Ramos (cell line): ENCODE measurements around the gene MYLIP.

Experiments
- in situ Hi-C: fragments of 300-500 bp; cut with MboI; formaldehyde crosslinking; loops from one replicate; pipeline ENCODE4 v1.14.3; 2022; ENCODE audit warnings: low sequenced_read_pairs; ENCODE audit not compliant: unreplicated experiment

MYLIP gene

DNA sequence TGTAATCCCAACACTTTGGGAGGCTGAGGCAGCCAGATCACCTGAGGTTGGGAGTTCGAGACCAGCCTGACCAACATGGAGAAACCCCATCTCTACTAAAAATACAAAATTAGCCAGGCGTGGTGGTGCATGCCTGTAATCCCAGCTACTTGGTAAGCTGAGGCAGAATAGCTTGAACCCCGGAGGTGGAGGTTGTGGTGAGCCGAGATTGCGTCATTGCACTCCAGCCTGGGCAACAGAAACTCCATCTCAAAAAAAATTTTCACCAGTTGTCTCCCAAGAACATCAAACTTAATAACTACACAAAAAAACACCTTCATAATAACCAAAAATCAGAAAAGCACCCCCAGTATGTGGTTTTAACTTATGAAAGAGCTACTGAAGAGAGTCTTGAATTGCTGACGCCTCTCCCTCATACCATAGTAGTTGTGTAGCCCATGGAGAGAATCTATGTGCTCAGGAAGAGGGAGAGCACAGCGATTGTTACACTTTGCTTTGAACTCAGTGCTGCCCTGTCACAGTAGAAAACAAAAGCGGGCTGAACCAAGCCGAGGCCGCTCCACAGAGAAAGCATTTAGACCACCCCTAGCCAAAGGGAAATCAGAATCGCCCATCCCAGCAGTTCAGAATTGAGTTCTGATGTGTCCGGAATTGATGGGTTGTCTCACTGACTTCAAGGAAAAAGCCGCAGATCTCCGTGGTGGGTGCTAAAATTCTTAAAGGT lies 67.5 kb downstream of the MYLIP start:
- in situ Hi-C loops = no loop called here

DNA sequence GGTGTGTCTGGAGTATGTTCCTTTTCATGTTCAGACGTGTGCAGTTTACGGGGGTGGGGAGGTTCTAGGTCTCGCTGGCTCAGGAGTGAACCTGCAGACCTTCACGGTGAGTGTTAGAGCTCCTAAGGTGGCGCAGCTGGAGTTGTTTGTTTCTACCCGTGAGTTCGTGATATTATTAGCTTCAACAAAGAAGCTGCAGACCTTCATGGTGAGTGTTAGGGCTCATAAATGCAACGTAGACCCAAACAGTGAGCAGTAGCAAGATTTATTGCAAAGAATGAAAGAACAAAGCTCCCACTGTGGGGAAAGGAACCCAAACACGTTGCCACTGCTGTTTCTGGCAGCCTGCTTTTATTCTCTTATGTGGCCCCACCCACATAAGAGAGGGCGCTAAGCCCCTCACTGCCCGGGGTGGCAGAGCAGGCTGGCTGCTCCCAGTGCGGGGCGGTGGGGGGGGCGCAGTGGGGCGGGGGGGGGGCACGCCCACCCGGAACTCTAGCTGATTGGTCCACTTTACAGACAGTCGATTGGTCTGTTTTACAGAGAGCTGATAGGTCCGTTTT lies 68.2 kb downstream of the MYLIP start:
- in situ Hi-C loops = no loop called here
